HG03060 (cell line): ENCODE measurements around the gene CAMTA1.
"Not testable (repeated sequence)": the region's sequence is repeated elsewhere in the genome, so short reads cannot be mapped to it uniquely, and the experiment has no call there.

Experiments
- ATAC-seq: cut with Tn5 transposase; IDR thresholded peaks from one replicate; pipeline ENCODE4 v1.9.1; 2021; ENCODE audit warnings: low read depth, moderate number of reproducible peaks; ENCODE audit not compliant: unreplicated experiment

Gene CAMTA1, protein sequence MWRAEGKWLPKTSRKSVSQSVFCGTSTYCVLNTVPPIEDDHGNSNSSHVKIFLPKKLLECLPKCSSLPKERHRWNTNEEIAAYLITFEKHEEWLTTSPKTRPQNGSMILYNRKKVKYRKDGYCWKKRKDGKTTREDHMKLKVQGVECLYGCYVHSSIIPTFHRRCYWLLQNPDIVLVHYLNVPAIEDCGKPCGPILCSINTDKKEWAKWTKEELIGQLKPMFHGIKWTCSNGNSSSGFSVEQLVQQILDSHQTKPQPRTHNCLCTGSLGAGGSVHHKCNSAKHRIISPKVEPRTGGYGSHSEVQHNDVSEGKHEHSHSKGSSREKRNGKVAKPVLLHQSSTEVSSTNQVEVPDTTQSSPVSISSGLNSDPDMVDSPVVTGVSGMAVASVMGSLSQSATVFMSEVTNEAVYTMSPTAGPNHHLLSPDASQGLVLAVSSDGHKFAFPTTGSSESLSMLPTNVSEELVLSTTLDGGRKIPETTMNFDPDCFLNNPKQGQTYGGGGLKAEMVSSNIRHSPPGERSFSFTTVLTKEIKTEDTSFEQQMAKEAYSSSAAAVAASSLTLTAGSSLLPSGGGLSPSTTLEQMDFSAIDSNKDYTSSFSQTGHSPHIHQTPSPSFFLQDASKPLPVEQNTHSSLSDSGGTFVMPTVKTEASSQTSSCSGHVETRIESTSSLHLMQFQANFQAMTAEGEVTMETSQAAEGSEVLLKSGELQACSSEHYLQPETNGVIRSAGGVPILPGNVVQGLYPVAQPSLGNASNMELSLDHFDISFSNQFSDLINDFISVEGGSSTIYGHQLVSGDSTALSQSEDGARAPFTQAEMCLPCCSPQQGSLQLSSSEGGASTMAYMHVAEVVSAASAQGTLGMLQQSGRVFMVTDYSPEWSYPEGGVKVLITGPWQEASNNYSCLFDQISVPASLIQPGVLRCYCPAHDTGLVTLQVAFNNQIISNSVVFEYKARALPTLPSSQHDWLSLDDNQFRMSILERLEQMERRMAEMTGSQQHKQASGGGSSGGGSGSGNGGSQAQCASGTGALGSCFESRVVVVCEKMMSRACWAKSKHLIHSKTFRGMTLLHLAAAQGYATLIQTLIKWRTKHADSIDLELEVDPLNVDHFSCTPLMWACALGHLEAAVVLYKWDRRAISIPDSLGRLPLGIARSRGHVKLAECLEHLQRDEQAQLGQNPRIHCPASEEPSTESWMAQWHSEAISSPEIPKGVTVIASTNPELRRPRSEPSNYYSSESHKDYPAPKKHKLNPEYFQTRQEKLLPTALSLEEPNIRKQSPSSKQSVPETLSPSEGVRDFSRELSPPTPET (N-terminal part only)

DNA sequence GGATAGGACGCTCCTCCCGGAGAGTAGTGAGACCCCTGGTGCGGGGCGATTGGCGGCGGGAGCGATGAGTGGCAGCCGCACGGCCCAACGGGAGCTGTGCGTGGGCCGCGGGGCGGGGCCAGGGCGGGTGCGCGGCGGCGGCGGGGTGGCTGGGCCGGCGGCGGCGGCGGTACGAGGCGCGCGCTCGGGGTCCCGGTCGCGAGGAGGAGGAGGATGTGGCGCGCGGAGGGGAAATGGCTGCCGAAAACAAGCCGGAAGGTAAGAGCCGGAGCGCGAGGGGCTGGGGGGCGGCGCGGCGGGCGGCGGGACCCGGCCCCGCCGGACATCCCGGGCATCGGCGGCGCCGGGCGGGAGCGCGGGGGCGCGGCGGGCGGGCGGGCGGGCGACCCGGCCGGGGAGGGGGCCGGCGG, at the start of gene CAMTA1:
Gene CAMTA1 (plus strand): TSS at position 137 of the 410 bp plus-strand sequence. CDS start 77 bp downstream, at position 214.
- ATAC-seq = no peak

DNA sequence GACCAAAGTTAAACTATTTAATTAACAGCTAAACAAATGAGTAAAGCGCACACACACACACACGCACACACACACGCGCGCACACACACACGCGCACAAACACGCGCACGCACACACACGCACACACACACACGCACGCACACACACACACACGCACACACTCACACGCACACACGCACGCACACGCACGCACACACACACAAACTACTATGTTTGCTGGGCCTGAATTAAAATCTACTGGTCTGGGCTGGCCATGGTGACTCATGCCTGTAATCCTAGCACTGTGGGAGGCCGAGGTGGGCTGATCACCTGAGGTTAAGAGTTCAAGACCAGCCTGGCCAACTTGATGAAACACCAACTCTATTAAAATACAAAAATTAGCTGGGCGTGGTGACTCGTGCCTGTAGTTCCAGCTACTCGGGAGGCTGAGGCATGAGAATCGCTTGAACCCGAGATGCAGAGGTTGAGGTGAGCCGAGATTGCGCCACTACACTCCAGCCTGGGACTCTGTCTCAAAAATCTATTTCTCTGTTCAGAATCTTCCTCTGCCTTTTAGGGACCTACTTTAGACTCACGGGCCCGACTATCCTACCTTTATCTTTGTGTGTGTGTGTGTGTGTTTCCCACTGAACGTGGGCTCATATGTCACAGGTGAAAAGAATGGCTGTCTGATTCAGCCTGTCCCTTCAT, 46.1 kb upstream of the CAMTA1 start:
- ATAC-seq = no peak

DNA sequence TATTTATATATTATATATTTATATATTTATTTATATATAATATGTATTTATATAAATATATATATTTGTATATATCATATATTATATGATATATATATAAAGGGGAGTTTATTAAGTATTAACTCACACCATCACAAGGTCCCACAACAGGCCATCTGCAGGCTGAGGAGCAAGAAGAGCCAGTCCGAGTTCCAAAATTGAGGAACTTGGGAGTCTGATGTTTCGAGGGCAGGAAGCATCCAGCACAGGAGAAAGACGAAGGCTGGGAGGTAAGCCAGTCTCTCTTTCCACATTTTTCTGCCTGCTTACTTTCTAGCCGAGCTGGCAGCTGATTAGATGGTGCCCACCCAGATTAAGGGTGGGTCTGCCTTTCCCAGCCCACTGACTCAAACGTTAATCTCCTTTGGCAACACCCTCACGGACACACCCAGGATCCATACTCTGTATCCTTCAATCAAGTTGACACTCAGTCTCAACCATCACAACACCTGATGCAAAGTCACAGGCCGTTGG, 42.5 kb upstream of the CAMTA1 start:
- ATAC-seq = not testable (repeated sequence)

DNA sequence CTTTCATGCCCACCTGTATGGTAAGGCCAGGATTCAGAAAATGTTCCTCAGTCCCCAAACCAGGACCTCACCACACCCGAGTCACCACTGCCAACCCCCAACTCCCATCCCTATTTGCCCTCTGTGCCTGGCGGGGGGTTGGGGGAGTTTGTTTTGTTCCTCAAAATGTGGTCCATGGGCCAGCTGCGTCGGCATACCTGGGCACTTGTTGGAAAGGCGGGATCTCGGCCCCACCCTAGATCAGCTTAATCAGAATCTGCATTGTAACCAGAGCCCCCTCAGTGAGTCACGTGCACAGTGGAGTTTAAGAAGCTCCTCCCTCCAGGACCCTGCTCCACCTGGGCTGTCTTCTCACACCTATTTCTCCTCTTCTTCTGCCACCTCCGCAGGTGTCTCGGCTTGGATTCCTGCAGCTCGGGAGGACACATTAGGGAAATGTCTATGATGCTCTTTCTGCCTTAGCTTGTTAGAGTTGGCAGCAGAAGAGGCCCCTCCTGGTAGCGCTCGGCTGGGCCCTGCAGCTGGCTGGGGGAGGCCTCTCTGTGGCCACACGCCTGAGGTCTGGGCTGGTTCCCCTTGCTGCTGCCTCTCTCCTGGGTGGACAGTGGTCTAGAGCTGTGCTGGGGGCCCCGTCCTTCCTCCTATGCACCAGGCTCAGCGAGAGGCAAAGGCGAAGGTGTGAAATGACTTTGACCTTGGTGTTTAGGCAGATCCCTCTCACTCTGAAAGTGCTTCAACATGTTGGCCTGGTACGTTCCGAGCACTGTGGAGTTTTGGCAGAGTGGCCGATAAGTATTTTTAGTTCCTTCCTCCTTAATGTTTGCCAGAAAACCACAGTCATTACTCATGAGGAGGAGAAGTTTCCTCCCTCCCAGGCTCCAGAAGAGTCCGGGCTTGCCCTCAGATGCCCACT, 41.8 kb upstream of the CAMTA1 start:
- no peak for ATAC-seq

DNA sequence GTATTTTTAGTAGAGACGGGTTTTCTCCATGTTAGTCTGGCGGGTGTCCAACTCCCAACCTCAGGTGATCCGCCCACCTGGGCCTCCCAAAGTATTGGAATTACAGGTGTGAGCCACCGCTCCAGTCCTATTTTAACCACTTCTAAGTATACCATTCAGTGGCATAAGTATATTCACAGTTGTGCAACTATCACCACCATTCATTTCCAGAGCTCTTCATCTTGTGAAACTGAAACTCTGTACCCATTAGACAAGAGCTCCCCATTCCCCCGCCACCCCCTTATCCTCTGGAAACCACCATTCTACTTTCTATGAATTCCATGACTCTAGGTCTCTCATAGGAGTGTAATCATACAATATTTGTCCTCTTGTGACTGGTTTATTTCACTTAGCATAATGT, 40.2 kb upstream of the CAMTA1 start:
- no peak for ATAC-seq

DNA sequence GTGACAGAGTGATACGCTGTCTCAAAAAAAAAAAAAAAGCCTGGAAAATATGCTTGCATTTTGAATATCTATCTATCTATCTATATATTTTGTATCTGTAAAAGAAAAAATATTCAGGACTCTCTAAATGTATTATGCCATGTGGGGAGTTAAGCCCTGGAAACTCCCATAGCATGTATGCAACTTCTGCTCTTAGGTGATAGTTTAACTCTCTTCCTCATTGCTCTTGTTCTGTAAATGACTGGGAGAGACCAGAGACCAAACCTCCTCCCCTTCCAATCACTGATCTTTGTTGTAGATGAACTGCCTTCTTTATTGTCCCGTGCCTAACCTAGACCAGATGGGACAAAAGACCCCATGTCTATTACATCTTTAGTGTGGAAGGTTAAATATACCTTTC, 37.6 kb upstream of the CAMTA1 start:
- no peak for ATAC-seq

DNA sequence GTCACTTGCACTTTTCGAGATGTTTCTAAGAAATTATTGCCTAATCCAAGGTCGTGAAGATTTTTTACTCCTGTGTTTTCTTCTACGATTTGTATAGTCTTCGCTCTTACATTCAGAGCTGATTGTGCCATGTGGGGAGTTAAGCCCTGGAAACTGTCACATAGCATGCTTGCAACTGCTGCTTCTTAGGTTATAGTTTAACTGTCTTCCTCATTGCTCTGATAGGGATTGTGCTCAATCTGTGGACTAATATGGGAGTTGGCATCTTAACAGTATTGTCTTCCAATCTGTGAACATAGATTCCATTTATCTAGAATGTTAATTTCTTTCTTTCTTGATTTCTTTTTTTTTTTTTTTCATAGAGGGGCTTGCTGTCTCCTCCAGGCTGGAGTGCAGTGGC, 34.8 kb upstream of the CAMTA1 start:
- ATAC-seq = no peak

DNA sequence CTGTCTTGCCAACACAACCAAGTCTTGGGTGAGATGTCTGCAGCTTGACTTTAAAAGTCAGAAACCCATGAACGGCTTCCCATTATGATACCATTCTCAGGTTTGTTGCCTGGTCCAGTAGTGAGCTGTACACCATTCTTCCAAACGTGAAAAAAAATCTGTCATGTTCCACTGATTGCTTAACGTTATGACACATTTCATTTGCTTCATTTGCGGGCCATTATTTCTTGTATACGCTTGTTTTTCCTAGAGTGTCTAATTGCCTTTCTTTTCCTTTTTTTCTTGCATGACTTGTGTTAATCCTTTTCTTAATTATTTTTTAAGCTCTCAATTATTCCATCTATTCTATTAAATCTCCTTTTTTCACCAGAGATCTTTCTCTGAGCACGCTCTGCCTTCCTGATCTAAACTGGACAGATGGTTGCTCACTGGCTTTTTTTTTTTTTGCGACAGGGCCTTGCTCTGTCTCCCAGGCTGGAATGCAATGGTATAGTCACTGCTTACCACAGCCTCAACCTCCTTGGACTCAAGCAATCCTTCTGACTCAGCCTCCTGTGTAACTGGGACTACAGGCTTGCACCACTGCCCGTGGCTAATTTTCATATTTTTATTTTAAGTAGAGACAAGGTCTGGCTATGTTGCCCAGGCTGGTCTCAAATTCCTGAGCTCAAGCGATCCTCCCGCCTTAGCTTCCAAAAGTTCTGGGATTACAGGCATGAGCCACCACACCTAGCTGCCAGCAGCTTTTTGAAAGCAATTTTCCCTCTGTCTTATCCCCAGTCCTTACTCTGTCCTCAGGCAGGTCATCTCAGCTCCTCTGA, 31.7 kb upstream of the CAMTA1 start:
- ATAC-seq = no peak

DNA sequence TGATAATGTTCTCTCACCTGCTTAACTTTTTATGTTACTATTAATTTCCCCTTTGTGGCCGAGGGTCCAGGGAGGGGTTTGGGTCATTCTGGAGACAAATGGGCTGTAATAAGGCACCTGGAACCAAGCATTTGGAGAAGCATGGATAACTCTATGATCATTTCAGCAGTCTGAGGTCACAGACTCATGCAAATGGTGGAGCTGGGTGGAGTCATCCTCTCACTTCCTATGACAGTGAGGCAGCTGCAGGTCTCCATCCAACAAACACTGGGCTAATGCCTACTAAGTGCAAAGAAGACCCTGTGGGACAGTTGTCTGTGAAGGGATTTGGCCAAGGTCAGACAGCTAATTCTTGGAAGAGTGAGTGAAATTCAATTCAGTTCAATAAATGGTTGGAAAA, 28.8 kb upstream of the CAMTA1 start:
- ATAC-seq = no peak

DNA sequence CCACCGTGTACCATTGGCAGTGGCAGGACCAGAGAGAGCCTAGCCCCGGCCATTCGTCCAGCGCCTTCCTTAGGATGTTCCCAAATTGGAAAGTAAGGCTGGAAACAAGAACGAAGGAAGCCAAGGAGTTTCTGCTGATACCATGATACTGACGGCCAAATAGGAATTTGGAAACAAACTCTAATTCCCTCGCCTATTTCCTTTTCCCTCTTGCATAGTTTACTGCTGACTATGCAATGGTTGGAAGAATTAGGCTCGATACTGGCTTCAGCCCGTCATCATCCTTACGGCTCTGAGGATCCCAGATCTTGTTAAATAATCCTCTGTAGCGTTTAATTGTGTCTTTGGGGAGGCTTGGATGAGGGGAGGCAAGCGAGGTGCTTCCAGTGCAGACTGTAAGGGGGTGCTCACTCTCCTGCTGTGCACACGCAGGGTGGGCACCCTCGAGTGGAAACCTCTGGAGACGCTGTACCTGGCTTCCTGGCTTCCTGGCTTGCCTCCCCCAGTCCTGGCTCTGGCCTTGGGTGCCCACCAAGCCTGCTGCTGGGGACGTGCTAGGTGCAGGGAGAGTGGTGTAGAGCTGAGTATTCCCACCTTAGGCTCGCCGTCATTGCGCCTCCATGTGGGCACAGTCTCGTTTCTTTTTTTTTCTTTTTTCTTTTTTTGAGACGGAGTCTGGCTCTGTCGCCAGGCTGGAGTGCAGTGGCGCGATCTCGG, 27.4 kb upstream of the CAMTA1 start:
- no peak for ATAC-seq

DNA sequence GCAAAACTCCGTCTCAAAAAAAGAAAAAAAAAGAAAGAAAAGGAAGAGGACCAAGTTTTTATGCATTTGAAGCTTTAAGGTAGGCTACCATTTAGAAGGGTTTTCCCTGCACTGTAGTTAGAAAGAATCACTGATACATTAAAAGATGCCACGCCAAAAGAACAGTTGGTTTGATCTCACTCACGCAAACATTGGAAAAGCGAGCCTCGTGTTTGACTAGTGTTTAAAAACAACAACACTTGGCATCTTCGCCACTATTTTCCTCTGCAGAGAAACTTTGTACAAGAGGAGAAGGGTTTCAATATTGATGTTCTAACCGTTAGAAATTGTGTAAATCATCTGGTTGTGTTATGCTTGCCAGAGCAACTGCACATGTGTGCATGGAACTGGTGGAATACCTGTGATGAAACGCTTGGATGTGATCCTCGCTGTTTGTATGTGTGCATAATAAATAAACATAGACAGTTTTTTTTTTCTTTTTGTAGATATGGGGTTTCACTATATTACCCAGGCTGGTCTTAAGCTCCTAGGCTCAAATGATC, 24.0 kb upstream of the CAMTA1 start:
- ATAC-seq = no peak

DNA sequence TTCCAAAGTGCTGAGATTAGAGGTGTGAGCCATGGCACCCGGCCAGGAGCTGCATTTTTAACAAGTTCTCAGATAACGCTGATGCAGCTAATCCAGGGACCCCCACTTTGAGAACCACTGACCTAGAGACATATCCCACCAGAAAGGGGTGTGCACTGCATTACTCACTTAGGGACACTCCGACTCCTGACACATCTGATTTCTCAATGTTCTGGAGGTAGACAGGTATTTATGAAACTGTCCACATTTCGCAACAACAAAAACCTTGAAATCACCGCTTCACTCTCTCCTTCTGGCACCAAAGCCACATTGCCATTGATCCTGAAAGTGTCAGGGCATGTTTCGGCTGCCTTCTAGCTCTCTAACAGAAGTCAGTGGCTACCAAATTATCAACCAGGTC, 23.2 kb upstream of the CAMTA1 start:
- no peak for ATAC-seq

DNA sequence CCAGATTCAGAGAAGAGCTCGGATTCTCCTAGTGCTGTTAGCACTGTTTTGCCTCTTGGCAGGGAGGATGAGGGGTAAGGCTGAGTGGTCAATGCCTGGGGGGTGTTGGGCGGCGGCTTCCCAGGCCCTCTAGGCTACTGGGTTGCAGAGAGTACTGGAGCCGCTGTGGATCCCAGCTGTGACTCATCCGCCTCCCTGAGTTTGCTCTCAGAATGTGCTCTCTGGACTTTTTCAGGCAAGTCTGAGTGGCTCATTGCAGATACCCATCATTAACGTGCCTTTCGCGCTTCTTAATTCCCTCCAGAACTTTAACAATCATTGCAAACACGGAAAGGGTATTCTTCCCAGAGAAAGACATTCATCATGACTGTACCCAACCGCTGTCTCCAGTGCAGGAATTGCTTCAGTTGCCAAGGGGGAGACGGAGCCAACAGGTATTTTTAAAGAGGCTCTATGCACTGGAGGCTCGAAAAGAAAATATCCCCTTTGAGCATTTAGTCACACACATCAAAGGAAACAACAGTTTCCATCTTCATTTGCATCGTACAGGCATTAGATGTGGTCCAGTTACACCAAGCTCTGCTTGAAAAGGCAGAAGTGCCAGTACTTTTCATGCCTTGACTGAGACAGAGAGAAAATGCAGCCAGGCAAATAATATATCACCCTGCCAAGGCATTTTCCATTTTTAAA, 14.4 kb upstream of the CAMTA1 start:
- ATAC-seq = no peak

DNA sequence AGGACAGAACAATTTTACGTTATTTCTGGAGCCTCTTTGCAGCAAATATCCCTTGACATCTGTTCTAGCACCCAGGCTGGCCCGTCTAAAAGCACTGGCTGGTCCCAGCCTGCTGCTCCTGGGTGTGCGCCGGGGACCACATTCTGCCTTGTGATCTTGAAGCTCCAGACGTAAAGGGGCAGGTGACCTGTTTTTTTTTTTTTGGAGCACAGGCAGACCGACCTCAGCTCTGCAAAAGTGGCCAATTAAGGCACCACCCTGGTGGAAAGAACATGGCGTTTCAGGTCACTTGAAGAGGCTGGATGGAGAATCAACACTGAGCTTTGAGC, 13.8 kb upstream of the CAMTA1 start:
- no peak for ATAC-seq

DNA sequence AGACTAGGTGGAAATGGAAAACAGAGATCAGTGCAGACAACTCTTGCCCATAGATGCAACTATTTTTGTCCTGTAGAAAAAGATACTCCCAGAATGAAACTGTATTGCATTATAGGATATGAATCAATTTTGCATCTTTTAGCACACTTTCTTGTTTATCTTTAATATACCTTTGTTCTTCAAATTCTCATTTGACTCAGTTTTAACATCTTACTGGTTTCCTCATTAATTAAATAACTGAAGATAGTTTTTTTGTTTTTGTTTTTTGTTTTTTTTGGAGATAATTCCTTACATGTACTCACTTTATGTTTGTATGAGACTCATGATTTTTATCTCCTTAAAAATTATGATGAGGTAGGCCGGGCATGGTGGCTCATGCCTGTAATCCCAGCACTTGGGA, 10.9 kb upstream of the CAMTA1 start:
- no peak for ATAC-seq

DNA sequence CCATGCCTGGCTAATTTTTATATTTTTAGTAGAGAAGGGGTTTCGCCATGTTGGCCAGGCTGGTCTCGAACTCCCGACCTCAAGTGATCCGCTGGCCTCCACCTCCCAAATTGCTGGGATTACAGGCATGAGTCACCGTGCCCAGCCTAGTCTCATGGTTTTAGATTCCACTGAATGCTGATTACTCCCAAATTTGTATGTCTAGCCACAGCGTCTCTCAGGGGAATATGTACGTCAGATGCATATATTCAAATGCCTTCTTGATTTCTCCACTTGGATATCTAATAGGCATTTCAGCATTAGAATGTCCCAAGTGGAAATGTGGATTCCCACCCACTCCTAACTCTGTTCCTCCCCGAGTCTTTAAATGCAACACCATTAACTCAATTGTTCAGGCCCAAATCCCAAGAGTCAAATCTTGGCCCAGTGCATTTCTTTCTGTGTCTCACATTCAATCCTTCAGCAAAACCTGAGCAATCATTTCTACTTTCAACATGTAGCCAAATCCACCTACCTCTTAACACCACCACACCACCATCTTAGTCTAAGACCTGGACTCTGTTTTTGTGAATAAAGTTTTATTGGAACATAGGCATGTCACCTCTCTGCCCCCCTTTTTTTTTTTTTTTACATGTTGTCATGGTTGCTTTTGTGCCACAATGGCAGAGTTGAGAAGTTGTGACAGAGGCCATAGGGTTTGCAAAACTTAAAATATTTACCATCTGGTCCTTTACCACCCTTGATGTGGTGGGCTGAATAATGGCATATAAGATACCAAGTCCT, 9.8 kb upstream of the CAMTA1 start:
- no peak for ATAC-seq
